AG10803 (cell line): Measurements from ENCODE around the gene TTLL8.

Source experiments
- DNase-seq: peaks from one replicate; pipeline ENCODE4 v3.0.0; 2010; ENCODE audit warnings: low read depth
- H3K4me3 ChIP-seq: 2 replicates; pipeline ENCODE4 v1.5.1; 2011; ENCODE audit warnings: mild to moderate bottlenecking, low read length, control low read depth
- TF ChIP-seq, protein P1 (sequence below): conservative IDR thresholded peaks from 2 replicates; pipeline ENCODE4 v1.5.1; 2011; ENCODE audit warnings: mild to moderate bottlenecking, low read length, control low read depth, inconsistent platforms

The TTLL8 gene

DNA sequence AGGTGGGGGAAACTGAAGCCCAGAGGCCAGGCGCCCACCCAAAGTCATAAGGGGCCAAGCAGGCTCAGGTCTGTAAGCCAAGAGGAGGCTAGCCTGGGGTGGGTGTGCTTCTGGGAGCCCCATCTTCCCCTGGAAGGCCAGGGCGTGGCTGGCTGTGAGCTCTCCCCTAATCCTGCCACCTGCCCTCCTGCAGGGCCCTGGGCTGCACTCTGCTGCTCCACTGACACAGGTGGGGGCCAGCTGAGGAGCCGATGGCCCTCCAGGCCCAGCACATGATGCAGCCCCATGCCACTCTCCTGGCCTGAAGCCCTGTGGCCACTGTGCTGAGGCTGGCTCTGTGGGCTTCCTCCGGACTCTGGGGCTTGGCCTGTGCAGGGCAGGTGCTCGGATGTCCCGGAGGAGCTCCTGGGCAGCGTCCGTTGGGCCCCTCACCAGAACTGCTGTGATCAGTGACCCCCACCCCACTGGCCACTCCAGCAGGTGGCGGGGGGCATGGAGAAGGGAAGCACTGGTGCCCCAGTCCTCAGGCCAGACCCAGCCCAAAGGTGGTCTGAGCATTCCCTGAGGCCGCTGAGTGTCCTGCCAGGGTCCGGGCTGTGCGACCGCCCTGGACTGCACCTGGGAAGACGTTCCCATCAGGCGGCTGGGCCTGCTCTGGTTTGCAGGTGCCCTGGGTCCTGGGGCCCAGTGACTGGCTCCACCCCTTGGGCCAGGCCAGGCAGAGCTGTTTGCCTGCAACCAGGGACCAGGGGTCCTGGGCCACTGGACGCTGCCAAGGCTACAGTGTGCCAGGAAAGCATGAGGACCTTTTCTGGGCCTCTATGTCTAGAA lies 89.1 kb downstream of the TTLL8 start:
- TF ChIP-seq, protein P1, sequence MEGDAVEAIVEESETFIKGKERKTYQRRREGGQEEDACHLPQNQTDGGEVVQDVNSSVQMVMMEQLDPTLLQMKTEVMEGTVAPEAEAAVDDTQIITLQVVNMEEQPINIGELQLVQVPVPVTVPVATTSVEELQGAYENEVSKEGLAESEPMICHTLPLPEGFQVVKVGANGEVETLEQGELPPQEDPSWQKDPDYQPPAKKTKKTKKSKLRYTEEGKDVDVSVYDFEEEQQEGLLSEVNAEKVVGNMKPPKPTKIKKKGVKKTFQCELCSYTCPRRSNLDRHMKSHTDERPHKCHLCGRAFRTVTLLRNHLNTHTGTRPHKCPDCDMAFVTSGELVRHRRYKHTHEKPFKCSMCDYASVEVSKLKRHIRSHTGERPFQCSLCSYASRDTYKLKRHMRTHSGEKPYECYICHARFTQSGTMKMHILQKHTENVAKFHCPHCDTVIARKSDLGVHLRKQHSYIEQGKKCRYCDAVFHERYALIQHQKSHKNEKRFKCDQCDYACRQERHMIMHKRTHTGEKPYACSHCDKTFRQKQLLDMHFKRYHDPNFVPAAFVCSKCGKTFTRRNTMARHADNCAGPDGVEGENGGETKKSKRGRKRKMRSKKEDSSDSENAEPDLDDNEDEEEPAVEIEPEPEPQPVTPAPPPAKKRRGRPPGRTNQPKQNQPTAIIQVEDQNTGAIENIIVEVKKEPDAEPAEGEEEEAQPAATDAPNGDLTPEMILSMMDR = no peak
- H3K4me3 ChIP-seq = no peak overlapping the region
- no peak for DNase-seq
